Measurements from ENCODE around the gene UBA1. TPM values are rescaled to one million over a fixed set of nuclear protein-coding genes. Genes with fewer than 3 reads are reported as not detected.
A peak's percentile ranks its signal among the peaks of the same experiment; 100 is the strongest.

UBA1 gene
- total RNA-seq, 2 donors from 2014 or later, result 227 to 243 TPM

DNA sequence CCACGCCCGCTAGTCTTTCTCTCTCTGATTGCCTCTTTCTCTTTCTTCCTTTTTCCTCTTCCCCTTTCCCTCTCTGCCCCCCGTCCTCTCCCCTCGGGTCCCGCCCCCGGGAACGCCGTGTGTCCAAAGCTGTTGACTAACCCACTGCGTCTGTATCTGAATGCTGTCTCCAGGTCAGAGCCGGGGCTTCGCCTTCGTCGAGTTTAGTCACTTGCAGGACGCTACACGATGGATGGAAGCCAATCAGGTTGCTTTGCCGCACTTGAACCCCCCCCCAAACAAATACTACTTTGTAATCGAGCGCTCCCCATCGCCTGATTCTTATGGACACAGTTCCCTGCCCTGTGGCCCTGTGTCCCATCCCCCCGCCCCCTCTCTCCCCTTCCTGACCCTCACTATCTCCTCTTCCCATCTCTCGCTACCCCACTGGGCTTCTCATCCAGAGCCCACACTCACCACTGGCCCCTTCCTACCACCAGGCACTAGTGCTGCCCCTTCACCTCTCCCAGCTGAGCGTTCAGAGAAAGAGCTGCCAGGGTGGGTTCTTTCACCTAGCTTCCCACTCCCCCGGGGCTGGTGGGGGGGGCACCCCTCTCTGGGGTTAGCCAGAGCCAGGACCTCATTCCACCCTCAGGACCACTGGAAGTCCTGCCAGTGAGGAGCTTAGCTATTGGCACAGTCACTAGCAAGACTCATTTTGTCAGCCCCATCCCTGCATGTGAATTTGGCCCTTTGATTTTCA, 18.6 kb upstream of the UBA1 start:
- peaks cover 0 to 11% of the 10 kb centered on the region in 2 donors for H3K4me1 Mint-ChIP-seq (ENCODE audit: low read depth in 2 of 2)
- ATAC-seq (no peak), DNase-seq (ENCODE audit: low spot score) (peak; percentile 13)
- H3K4me3 Mint-ChIP-seq, result no peak overlapping the region
- peaks cover 6% of the 10 kb centered on the region for H3K36me3 Mint-ChIP-seq
- peaks cover 0 to 12% of the 10 kb centered on the region in 2 donors for H3K27me3 Mint-ChIP-seq
- H3K27ac Mint-ChIP-seq, result no peak overlapping the region
- H3K9me3 Mint-ChIP-seq, result no peaks in the 10 kb centered on the region

DNA sequence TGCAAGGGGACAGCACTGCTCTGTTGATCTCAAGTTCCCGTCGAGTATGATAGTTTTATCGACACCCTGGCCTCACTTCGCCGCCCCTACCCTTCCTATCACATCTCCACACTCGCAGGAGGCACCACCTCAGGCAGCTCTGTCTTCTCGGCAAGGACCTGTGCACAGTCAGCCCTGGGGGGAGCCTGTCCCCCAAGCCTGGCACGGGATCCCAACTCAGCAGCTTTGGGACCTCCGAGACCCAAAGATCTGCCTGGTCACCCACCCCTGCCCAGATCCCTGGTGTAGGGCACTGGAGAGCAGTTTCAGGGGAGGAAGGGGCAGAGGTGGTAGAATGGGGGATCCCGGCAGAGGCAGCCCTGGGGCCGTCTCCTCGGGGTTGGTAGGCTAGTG, 18.0 kb upstream of the UBA1 start:
- H3K4me1 Mint-ChIP-seq (ENCODE audit: low read depth in 2 of 2), result peaks cover 0 to 11% of the 10 kb centered on the region in 2 donors
- no peak overlapping the region for H3K27ac Mint-ChIP-seq
- no peak overlapping the region for H3K4me3 Mint-ChIP-seq
- H3K36me3 Mint-ChIP-seq, result peaks cover 6% of the 10 kb centered on the region
- DNase-seq (ENCODE audit: low spot score) (peak; percentile 60), ATAC-seq (peak in 1 of 2 donors; percentile 11)
- H3K27me3 Mint-ChIP-seq, result peaks cover 0 to 12% of the 10 kb centered on the region in 2 donors
- H3K9me3 Mint-ChIP-seq, result no peaks in the 10 kb centered on the region

DNA sequence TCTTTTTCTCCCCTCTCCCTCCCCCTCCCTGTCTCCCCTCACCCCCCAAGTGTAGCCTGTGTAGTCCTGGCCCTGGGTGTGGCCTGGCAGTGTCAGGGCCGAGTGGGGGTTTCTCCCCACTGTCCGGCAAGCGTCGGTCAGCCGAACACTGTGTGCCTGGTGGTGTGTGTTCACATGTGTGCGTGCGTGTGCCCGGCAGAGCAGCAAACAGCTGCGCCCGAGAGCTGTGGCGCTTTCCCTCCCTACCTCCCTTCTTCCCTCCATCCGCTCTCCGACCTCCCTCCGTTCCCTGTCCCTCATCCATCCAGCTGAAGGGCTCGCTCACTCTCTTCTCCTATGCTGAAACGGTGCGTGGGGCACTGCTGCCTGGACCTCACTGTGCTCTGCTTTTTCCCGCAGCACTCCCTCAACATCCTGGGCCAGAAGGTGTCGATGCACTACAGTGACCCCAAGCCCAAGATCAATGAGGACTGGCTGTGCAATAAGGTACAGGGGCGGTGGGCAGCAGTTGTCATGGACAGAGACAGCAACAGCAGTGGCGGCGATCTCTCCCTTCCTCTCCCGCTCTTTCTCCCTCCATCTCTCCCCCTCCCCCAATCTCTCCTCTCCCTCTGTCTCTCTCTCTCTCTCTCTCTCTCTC, 17.4 kb upstream of the UBA1 start:
- Mint-ChIP-seq H3K4me3 (no peak overlapping the region), H3K9me3 (no peaks in the 10 kb centered on the region), H3K36me3 (peaks cover 6% of the 10 kb centered on the region), H3K27me3 (peaks cover 0 to 12% of the 10 kb centered on the region in 2 donors), H3K27ac (no peak overlapping the region), H3K4me1 (ENCODE audit: low read depth in 2 of 2) (peaks cover 0 to 11% of the 10 kb centered on the region in 2 donors)
- no peak for ATAC-seq
- DNase-seq (ENCODE audit: low spot score), result peak; percentile 51

DNA sequence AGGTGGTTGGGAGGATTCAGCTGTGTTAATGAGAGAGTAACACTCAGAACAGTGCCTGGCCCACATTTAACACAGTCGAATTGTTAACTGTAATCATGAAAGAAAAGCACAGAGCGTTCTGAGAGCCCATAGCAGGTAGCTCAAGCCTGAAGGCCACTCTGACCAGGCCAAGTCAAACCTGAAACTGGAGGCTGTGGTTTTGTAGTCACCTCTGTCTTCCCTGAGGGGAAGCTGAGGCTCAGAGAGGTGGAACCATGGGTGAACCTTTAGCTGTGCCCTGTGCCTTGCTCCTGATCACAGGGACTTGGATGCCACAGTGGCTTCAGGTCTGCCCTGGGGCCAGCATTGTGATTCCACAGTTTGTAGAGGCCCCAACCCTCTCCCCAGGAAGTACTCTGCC, 16.6 kb upstream of the UBA1 start:
- no peak for ATAC-seq
- H3K4me1 Mint-ChIP-seq (ENCODE audit: low read depth in 2 of 2), result peaks cover 0 to 7% of the 10 kb centered on the region in 2 donors
- no peak for DNase-seq (ENCODE audit: low spot score)
- no peak overlapping the region for H3K27ac Mint-ChIP-seq
- peaks cover 0 to 12% of the 10 kb centered on the region in 2 donors for H3K27me3 Mint-ChIP-seq
- H3K36me3 Mint-ChIP-seq, result peaks cover 6% of the 10 kb centered on the region
- H3K4me3 Mint-ChIP-seq, result no peak overlapping the region
- H3K9me3 Mint-ChIP-seq, result no peaks in the 10 kb centered on the region

DNA sequence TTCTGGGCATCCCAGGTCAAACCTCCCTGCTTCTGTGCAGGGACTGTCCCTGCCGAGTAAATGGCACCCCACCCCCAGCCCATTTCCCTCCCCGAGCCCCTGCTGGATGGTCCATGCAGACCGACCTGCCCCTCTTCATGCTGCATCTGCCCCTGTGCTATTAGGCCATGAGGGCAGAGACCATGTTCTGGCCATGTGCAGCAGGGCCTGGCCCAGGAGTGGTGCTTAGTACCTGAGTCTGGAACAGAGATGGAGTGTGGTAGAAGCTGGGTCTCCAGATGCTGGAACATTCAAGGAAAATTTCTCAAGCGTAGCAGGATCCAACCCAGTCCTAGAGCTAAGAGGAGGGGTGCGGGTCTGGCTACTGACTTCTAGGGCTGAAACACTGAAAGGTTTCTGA, 15.3 kb upstream of the UBA1 start:
- no peak overlapping the region for H3K27ac Mint-ChIP-seq
- no peak overlapping the region for H3K4me3 Mint-ChIP-seq
- DNase-seq (ENCODE audit: low spot score), result peak; percentile 44
- no peak for ATAC-seq
- H3K4me1 Mint-ChIP-seq (ENCODE audit: low read depth in 2 of 2), result peaks cover 0 to 7% of the 10 kb centered on the region in 2 donors
- peaks cover 10% of the 10 kb centered on the region for H3K36me3 Mint-ChIP-seq
- H3K27me3 Mint-ChIP-seq, result peaks cover 0 to 11% of the 10 kb centered on the region in 2 donors
- H3K9me3 Mint-ChIP-seq, result no peaks in the 10 kb centered on the region

DNA sequence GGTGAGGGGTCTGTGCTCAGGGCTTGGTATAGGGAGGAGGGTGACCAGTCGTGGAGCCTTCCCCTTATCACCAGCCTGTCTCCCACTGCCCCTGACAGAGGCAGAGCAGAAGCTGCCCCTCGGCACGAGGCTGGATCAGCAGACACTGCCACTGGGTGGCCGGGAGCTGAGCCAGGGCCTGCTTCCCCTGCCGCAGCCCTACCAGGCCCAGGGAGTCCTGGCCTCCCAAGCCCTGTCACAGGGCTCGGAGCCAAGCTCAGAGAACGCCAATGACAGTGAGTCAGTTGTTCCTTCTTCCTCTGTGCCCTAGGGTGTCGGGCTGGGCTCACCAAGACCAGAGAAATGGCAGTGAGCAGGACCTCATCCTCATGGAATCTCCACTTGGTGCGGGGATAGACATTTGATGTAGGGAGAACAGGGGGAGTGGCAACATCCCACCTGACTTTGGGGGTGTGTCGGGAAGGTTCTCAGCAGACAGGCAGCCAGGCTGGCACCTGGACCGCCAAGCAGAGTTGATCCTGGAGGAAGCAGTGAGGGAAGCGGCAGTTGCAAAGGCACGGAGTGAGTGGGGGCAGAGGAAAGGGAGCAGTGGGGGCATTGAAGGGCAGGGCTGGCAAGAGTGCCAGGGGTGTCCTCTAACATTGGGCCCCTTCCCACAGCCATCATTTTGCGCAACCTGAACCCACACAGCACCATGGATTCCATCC, 14.3 kb upstream of the UBA1 start:
- DNase-seq (ENCODE audit: low spot score), result peak; percentile 51
- no peak overlapping the region for H3K27ac Mint-ChIP-seq
- no peak for ATAC-seq
- H3K4me3 Mint-ChIP-seq, result no peak overlapping the region
- peaks cover 0 to 7% of the 10 kb centered on the region in 2 donors for H3K4me1 Mint-ChIP-seq (ENCODE audit: low read depth in 2 of 2)
- H3K9me3 Mint-ChIP-seq, result no peaks in the 10 kb centered on the region
- H3K36me3 Mint-ChIP-seq, result peaks cover 10% of the 10 kb centered on the region
- H3K27me3 Mint-ChIP-seq, result peaks cover 0 to 11% of the 10 kb centered on the region in 2 donors

DNA sequence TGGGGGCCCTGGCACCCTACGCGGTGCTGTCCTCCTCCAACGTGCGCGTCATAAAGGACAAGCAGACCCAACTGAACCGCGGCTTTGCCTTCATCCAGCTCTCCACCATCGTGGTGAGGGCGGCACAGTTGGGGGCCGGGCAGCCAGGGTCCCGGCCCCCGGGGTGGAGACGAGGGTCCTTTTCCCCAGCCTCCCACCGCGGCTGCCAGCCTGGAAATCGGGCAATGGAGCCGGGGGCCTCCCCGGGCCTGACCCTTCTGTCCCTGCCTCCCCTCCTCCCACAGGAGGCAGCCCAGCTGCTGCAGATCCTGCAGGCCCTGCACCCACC, 13.7 kb upstream of the UBA1 start:
- ATAC-seq, result no peak
- no peaks in the 10 kb centered on the region for H3K9me3 Mint-ChIP-seq
- H3K27me3 Mint-ChIP-seq, result peaks cover 0 to 14% of the 10 kb centered on the region in 2 donors
- H3K4me3 Mint-ChIP-seq, result no peak overlapping the region
- H3K27ac Mint-ChIP-seq, result no peak overlapping the region
- H3K36me3 Mint-ChIP-seq, result peaks cover 10% of the 10 kb centered on the region
- DNase-seq (ENCODE audit: low spot score), result peak; percentile 32
- H3K4me1 Mint-ChIP-seq (ENCODE audit: low read depth in 2 of 2), result peaks cover 0 to 7% of the 10 kb centered on the region in 2 donors

DNA sequence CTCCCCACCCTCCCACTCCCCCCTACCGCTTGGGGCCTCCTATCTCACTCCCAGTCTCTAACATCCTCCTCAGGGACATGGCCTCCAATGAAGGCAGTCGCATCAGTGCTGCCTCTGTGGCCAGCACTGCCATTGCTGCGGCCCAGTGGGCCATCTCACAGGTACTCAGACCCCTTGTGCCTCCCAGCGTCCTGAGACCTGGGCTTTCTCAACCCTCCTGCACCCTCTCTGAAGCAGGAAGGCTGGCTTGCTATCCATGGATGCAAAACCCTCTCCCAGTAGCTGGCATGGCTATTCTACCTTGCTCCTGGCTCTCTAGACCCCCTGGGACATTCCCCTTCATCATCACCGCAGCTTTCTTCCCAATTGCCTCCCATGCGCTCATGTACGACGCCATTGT, 13.3 kb upstream of the UBA1 start:
- Mint-ChIP-seq H3K36me3 (peaks cover 10% of the 10 kb centered on the region), H3K27me3 (peaks cover 0 to 14% of the 10 kb centered on the region in 2 donors)
- ATAC-seq, result no peak

DNA sequence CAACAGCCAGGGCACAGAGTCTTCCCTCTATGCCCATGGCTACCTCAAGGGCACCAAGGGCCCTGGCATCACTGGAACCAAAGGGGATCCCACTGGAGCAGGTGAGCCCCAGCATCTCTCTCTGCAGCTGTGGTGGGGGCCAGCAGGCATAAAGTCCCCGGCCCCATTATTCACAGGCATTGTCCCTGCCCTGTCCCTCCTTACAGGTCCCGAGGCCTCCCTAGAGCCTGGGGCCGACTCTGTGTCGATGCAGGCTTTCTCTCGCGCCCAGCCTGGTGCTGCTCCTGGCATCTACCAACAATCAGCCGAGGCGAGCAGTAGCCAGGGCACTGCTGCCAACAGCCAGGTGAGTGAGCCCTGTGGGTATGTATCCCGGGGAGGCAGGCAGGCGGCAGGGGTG, 12.3 kb upstream of the UBA1 start:
- Mint-ChIP-seq H3K36me3 (peaks cover 10% of the 10 kb centered on the region), H3K4me3 (no peak overlapping the region)

More for the DNA sequence above, 13.3 kb upstream of the UBA1 start:
- Mint-ChIP-seq H3K4me1 (ENCODE audit: low read depth in 2 of 2) (peaks cover 0 to 7% of the 10 kb centered on the region in 2 donors), H3K27ac (no peak overlapping the region), H3K4me3 (no peak overlapping the region), H3K9me3 (no peaks in the 10 kb centered on the region)
- DNase-seq (ENCODE audit: low spot score), result peak; percentile 37

DNA sequence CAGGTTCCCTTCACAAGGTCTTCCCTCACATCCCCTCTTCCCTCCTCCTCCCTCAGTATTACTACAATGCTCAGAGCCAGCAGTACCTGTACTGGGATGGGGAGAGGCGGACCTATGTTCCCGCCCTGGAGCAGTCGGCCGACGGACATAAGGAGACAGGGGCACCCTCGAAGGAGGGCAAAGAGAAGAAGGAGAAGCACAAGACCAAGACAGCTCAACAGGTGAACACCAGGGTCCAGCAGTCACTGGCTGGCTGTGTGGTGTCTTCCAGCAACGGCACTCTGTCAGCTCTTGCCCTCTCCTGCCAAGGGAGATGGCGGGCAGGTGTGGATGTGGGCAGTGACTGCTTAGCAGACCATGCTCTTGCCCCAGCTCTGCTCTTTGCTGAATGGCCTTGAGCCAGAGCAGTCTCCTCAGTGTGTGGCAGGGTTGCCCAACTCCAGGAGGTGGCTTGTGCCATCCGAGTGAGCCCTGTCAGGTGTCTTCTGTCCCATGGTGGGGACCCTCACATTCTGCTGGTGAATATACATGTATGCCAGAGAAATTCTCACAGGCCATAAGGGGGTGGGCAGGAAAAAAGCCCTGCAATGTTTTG, 11.4 kb upstream of the UBA1 start:
- no peaks in the 10 kb centered on the region for H3K9me3 Mint-ChIP-seq
- H3K36me3 Mint-ChIP-seq, result peaks cover 4% of the 10 kb centered on the region
- H3K27ac Mint-ChIP-seq, result no peak overlapping the region
- H3K4me1 Mint-ChIP-seq (ENCODE audit: low read depth in 2 of 2), result peaks cover 0 to 7% of the 10 kb centered on the region in 2 donors
- peaks cover 0 to 12% of the 10 kb centered on the region in 2 donors for H3K27me3 Mint-ChIP-seq
- peak; percentile 32 for DNase-seq (ENCODE audit: low spot score)
- no peak overlapping the region for H3K4me3 Mint-ChIP-seq
- ATAC-seq, result no peak

More for the DNA sequence above, 12.3 kb upstream of the UBA1 start:
- Mint-ChIP-seq H3K4me1 (ENCODE audit: low read depth in 2 of 2) (peaks cover 0 to 7% of the 10 kb centered on the region in 2 donors), H3K27ac (no peak overlapping the region), H3K27me3 (peaks cover 0 to 15% of the 10 kb centered on the region in 2 donors), H3K9me3 (no peaks in the 10 kb centered on the region)
- peak; percentile 37 for DNase-seq (ENCODE audit: low spot score)
- ATAC-seq, result no peak

DNA sequence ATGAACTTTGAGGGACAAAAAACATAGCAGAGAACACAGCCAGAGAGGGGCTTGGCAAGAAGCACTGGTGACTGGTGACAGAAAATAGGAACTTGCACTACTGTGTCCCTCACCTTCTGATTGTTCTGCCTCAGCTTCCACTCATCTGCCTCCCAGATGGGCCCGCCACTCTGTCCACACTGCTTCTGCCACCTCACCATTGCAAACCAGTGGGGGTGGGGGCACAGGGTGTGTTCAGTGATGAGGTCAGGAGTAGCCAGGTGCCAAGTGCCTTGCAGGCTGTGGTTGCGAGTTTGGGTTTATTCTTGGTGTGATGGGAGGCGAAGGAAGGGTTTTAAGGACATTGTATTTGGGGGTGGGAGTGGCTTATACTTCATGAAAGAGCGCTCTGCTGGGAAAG, 9.1 kb upstream of the UBA1 start:
- H3K27ac Mint-ChIP-seq, result no peak overlapping the region
- DNase-seq (ENCODE audit: low spot score) (no peak), ATAC-seq (no peak)
- no peak overlapping the region for H3K4me3 Mint-ChIP-seq
- peaks cover 4 to 7% of the 10 kb centered on the region in 2 donors for H3K4me1 Mint-ChIP-seq (ENCODE audit: low read depth in 2 of 2)
- H3K36me3 Mint-ChIP-seq, result peaks cover 4% of the 10 kb centered on the region
- H3K9me3 Mint-ChIP-seq, result no peaks in the 10 kb centered on the region
- H3K27me3 Mint-ChIP-seq, result peaks cover 0 to 7% of the 10 kb centered on the region in 2 donors

DNA sequence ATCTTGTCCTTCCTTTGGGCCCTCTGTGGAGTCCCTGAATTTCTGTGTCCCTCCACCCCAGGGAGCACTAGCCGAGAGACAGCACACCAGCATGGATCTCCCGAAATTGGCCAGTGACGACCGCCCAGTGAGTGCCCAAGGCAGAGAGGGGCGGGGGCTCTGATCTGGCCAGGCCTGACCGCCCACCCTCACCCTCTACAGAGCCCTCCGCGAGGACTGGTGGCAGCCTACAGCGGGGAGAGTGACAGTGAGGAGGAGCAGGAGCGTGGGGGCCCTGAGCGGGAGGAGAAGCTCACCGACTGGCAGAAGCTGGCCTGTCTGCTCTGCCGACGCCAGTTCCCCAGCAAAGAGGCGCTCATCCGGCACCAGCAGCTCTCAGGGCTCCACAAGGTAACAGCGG, 8.4 kb upstream of the UBA1 start:
- ATAC-seq, result no peak
- H3K4me1 Mint-ChIP-seq (ENCODE audit: low read depth in 2 of 2), result peaks cover 4 to 7% of the 10 kb centered on the region in 2 donors
- H3K27ac Mint-ChIP-seq, result no peak overlapping the region
- peaks cover 4% of the 10 kb centered on the region for H3K36me3 Mint-ChIP-seq
- DNase-seq (ENCODE audit: low spot score), result no peak
- H3K9me3 Mint-ChIP-seq, result no peaks in the 10 kb centered on the region
- no peak overlapping the region for H3K4me3 Mint-ChIP-seq
- peaks cover 0 to 7% of the 10 kb centered on the region in 2 donors for H3K27me3 Mint-ChIP-seq

DNA sequence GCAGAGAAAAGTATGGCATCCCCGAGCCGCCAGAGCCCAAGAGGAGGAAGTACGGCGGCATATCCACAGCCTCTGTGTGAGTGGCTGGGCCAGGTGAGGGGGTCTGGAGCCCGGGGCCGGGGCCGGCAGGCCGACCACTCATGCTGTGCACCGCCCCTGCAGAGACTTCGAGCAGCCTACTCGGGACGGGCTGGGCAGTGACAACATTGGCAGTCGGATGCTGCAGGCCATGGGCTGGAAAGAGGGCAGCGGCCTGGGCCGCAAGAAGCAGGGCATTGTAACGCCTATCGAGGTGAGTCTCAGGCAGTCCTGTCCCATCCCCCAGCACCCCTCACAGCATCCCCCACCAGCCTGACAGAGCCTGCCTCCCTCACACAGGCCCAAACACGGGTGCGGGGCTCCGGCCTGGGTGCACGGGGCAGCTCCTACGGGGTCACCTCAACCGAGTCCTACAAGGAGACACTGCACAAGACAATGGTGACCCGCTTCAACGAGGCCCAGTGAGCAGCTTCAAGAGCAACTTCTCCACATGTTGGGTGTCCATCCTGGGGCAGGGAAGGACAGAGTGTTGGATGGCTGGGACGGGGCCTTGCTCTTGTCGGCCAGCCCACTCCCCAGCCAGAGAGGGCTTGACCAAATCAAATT, 7.4 kb upstream of the UBA1 start:
- Mint-ChIP-seq H3K4me1 (ENCODE audit: low read depth in 2 of 2) (peaks cover 7 to 13% of the 10 kb centered on the region in 2 donors), H3K27ac (no peak overlapping the region), H3K4me3 (no peak overlapping the region), H3K27me3 (peaks cover 0 to 7% of the 10 kb centered on the region in 2 donors), H3K9me3 (no peaks in the 10 kb centered on the region), H3K36me3 (peaks cover 4% of the 10 kb centered on the region)
- peak; percentile 53 for DNase-seq (ENCODE audit: low spot score)
- no peak for ATAC-seq
